ENCODE results near the gene PCED1A. TPM values are rescaled to one million over a fixed set of nuclear protein-coding genes. Genes with fewer than 3 reads are reported as not detected.
"Not testable (repeated sequence)": the region's sequence is repeated elsewhere in the genome, so short reads cannot be mapped to it uniquely, and the experiment has no call there.

Gene PCED1A
- total RNA-seq, 3 donors from 2014 or later: 23.4 to 38.0 (median 36.6) TPM

GRCh38 chr20:2809690-2810089 lies 30.8 kb downstream of the PCED1A start:
- H3K27me3 ChIP-seq: peaks cover 0 to 17% of the 10 kb centered on the region in 2 donors
- no peaks in the 10 kb centered on the region for H3K9me3 ChIP-seq
- no peaks in the 10 kb centered on the region for H3K4me1 ChIP-seq
- H3K36me3 ChIP-seq: no peaks in the 10 kb centered on the region
- no peak for TF ChIP-seq CTCF (IDR thresholded peaks at IDR 0.05)
- intact Hi-C loops (cut with DNase I; ENCODE audit: low total_unique reads): no loop called here
- no peak for DNase-seq (ENCODE audit: low spot score in 2 of 2)
- H3K4me3 ChIP-seq: no peak overlapping the region
- no peak overlapping the region for H3K27ac ChIP-seq

GRCh38 chr20:2807929-2808328 lies 32.5 kb downstream of the PCED1A start:
- intact Hi-C loops (cut with DNase I; ENCODE audit: low total_unique reads); DNase-seq (ENCODE audit: low spot score in 2 of 2); H3K36me3 ChIP-seq; H3K27ac ChIP-seq; H3K9me3 ChIP-seq; H3K4me1 ChIP-seq; H3K4me3 ChIP-seq: not testable (repeated sequence)
- H3K27me3 ChIP-seq: peaks cover 0 to 20% of the 10 kb centered on the region in 2 donors

- no peaks in the 10 kb centered on the region for H3K9me3 ChIP-seq
- intact Hi-C loops (cut with DNase I; ENCODE audit: low total_unique reads): no loop called here
- DNase-seq (ENCODE audit: low spot score in 2 of 2): no peak
- no peaks in the 10 kb centered on the region for H3K36me3 ChIP-seq
- no peak overlapping the region for H3K4me3 ChIP-seq
- no peaks in the 10 kb centered on the region for H3K4me1 ChIP-seq
- H3K27ac ChIP-seq: no peak overlapping the region
- TF ChIP-seq POLR2A (IDR thresholded peaks at IDR 0.05): no peak
- TF ChIP-seq POLR2AphosphoS5 (IDR thresholded peaks at IDR 0.05): no peak
- no peak for TF ChIP-seq CTCF (IDR thresholded peaks at IDR 0.05)
- H3K27me3 ChIP-seq: peaks cover 0 to 20% of the 10 kb centered on the region in 2 donors
Observed at GRCh38 chr20:2807019-2807418, 33.4 kb downstream of the PCED1A start.

GRCh38 chr20:2806351-2806701 lies 34.1 kb downstream of the PCED1A start:
- no peak overlapping the region for H3K4me3 ChIP-seq
- intact Hi-C loops (cut with DNase I; ENCODE audit: low total_unique reads): no loop called here
- H3K27me3 ChIP-seq: peaks cover 0 to 20% of the 10 kb centered on the region in 2 donors
- no peaks in the 10 kb centered on the region for H3K9me3 ChIP-seq
- no peak for TF ChIP-seq POLR2AphosphoS5 (IDR thresholded peaks at IDR 0.05)
- no peak for TF ChIP-seq CTCF (IDR thresholded peaks at IDR 0.05)
- TF ChIP-seq POLR2A (IDR thresholded peaks at IDR 0.05): no peak
- H3K4me1 ChIP-seq: no peaks in the 10 kb centered on the region
- H3K36me3 ChIP-seq: no peaks in the 10 kb centered on the region
- DNase-seq (ENCODE audit: low spot score in 2 of 2): no peak
- no peak overlapping the region for H3K27ac ChIP-seq

- H3K36me3 ChIP-seq: no peaks in the 10 kb centered on the region
- intact Hi-C loops (cut with DNase I; ENCODE audit: low total_unique reads): no loop called here
- no peaks in the 10 kb centered on the region for H3K9me3 ChIP-seq
- no peak overlapping the region for H3K27ac ChIP-seq
- peaks cover 0 to 20% of the 10 kb centered on the region in 2 donors for H3K27me3 ChIP-seq
- no peak overlapping the region for H3K4me3 ChIP-seq
- no peaks in the 10 kb centered on the region for H3K4me1 ChIP-seq
- DNase-seq (ENCODE audit: low spot score in 2 of 2): no peak
- TF ChIP-seq POLR2A (IDR thresholded peaks at IDR 0.05) (no peak), CTCF (IDR thresholded peaks at IDR 0.05) (no peak), POLR2AphosphoS5 (IDR thresholded peaks at IDR 0.05) (no peak)
Observed at GRCh38 chr20:2805689-2806350, 34.6 kb downstream of the PCED1A start.

Data from breast epithelium (tissue), 4 donors.